HEK293 (cell line): ENCODE measurements around the gene AIFM1.

Experiments used
- CTCF ChIA-PET: fragments of 350-600 bp; formaldehyde crosslinking; extraction: SDS; loops from one replicate; lab custom pipeline; 2021; ENCODE audit warnings: antibody characterized with exemption; lab: Yijun Ruan, JAX
- POLR2A ChIA-PET: fragments of 300-600 bp; formaldehyde crosslinking; extraction: SDS; loops from one replicate; lab custom pipeline; 2020; ENCODE audit warnings: antibody characterized with exemption, inconsistent platforms; lab: Yijun Ruan, JAX
- H3K27ac ChIP-seq: fragments of 200-500 bp; sonication (Bioruptor generic); 2 replicates; pipeline ENCODE4 v1.5.1; 2014; ENCODE audit warnings: low read depth, low read length, control low read depth, inconsistent platforms; ENCODE audit errors: extremely low read depth
- H3K36me3 ChIP-seq, 2 experiments: fragments of 200-500 bp in 1 of 2; sonication (Bioruptor generic) in 1 of 2; 1 replicate in 1 of 2; 2 replicates in 1 of 2; pipeline ENCODE4 v1.5.1; 2014 to 2017; ENCODE audit warnings: inconsistent platforms in 2 of 2, low read length in 2 of 2; ENCODE audit not compliant: control insufficient read depth in 2 of 2, insufficient read depth in 1 of 2
- H3K4me1 ChIP-seq: fragments of 200-500 bp; sonication (Bioruptor generic); 2 replicates; pipeline ENCODE4 v1.5.1; 2014; ENCODE audit warnings: mild to moderate bottlenecking, low read length, inconsistent platforms; ENCODE audit not compliant: control insufficient read depth, insufficient read depth
- H3K4me3 ChIP-seq: 2 replicates; pipeline ENCODE4 v1.5.1; 2011; ENCODE audit warnings: low read depth, mild to moderate bottlenecking, control low read depth, low read length, moderate library complexity
- H3K9me3 ChIP-seq: fragments of 200-500 bp; sonication (Bioruptor generic); 2 replicates; pipeline ENCODE4 v1.5.1; 2014; ENCODE audit warnings: low read depth, low read length, inconsistent platforms; ENCODE audit not compliant: control insufficient read depth, insufficient read depth
- IKZF3 ChIP-seq: fragments of 450-650 bp; IDR thresholded peaks from 2 replicates; pipeline ENCODE4 v1.5.0; 2018; ENCODE audit warnings: missing biosample characterization, mild to moderate bottlenecking, missing genetic modification characterization, moderate library complexity
- PBX3 ChIP-seq: sonication (generic); formaldehyde crosslinking; IDR thresholded peaks from 2 replicates; pipeline ENCODE4 v1.8.1; 2022; ENCODE audit warnings: mild to moderate bottlenecking, moderate library complexity, missing genetic modification reagents
- PRDM2 ChIP-seq: fragments of 450-650 bp; formaldehyde crosslinking; IDR thresholded peaks from 2 replicates; pipeline ENCODE4 v1.5.1; 2016; ENCODE audit warnings: missing biosample characterization, missing genetic modification characterization, borderline replicate concordance
- SETDB1 ChIP-seq: IDR thresholded peaks from one replicate; pipeline ENCODE4 v1.6.1; 2017; ENCODE audit warnings: mild to moderate bottlenecking, low read length, moderate library complexity, mixed read lengths; ENCODE audit not compliant: insufficient read length
- SP2 ChIP-seq: fragments of 450-650 bp; formaldehyde crosslinking; IDR thresholded peaks from 2 replicates; pipeline ENCODE4 v1.5.1; 2016; ENCODE audit warnings: missing biosample characterization, missing genetic modification characterization
- SP7 ChIP-seq: fragments of 450-650 bp; formaldehyde crosslinking; IDR thresholded peaks from 2 replicates; pipeline ENCODE4 v1.5.1; 2016; ENCODE audit warnings: missing biosample characterization, missing genetic modification characterization
- ZBTB20 ChIP-seq: fragments of 450-650 bp; formaldehyde crosslinking; IDR thresholded peaks from 2 replicates; pipeline ENCODE4 v1.5.1; 2016; ENCODE audit warnings: missing biosample characterization, missing genetic modification characterization
- ZBTB7A ChIP-seq: fragments of 450-650 bp; formaldehyde crosslinking; IDR thresholded peaks from 2 replicates; pipeline ENCODE4 v1.5.1; 2016; ENCODE audit warnings: low read depth, missing biosample characterization, missing genetic modification characterization
- ZBTB8A ChIP-seq: fragments of 450-650 bp; formaldehyde crosslinking; IDR thresholded peaks from 2 replicates; pipeline ENCODE4 v1.5.1; 2016; ENCODE audit warnings: missing biosample characterization, missing genetic modification characterization
- ZFHX2 ChIP-seq: fragments of 450-650 bp; formaldehyde crosslinking; conservative IDR thresholded peaks from 2 replicates; pipeline ENCODE4 v1.5.1; 2016; ENCODE audit warnings: missing biosample characterization, missing genetic modification characterization
- ZNF335 ChIP-seq: fragments of 450-650 bp; formaldehyde crosslinking; conservative IDR thresholded peaks from 2 replicates; pipeline ENCODE4 v1.5.1; 2016; ENCODE audit warnings: missing biosample characterization, missing genetic modification characterization
- ZNF658 ChIP-seq: fragments of 450-650 bp; formaldehyde crosslinking; IDR thresholded peaks from 2 replicates; pipeline ENCODE4; 2016; ENCODE audit warnings: missing biosample characterization, missing genetic modification characterization
- ZNF707 ChIP-seq: fragments of 450-650 bp; formaldehyde crosslinking; IDR thresholded peaks from 2 replicates; pipeline ENCODE4 v1.5.1; 2016; ENCODE audit warnings: missing biosample characterization, missing genetic modification characterization
- ZNF76 ChIP-seq: fragments of 450-650 bp; formaldehyde crosslinking; IDR thresholded peaks from 2 replicates; pipeline ENCODE4; 2016; ENCODE audit warnings: low read depth, missing biosample characterization, missing genetic modification characterization, borderline replicate concordance
- ZXDB ChIP-seq: fragments of 450-650 bp; formaldehyde crosslinking; IDR thresholded peaks from 2 replicates; pipeline ENCODE4 v1.5.1; 2016; ENCODE audit warnings: missing biosample characterization, missing genetic modification characterization
- TF ChIP-seq, protein P1 (sequence below): fragments of 450-650 bp; IDR thresholded peaks from 2 replicates; pipeline ENCODE4 v1.5.1; 2018; ENCODE audit warnings: missing biosample characterization, mild to moderate bottlenecking, missing genetic modification characterization
- TF ChIP-seq, protein P2 (sequence below): fragments of 450-650 bp; formaldehyde crosslinking; IDR thresholded peaks from 2 replicates; pipeline ENCODE4 v1.5.1; 2016; ENCODE audit warnings: missing biosample characterization, missing genetic modification characterization

AIFM1 gene

GRCh38 chrX:130110379-130111219 lies 55.0 kb downstream of the AIFM1 start, which contains the start of gene ELF4:
TSS of gene ELF4 (minus strand) at chrX:130110497. CDS start at chrX:130081330, 29,167 bp downstream.
- peak; percentile 40 for TF ChIP-seq SP2 (tag by site-specific recombination)
- no peak for TF ChIP-seq ZNF707 (tag by site-specific recombination)
- no peak for TF ChIP-seq ZNF658 (tag by site-specific recombination)
- TF ChIP-seq, all 188 proteins: peak for 1
- ChIA-PET CTCF (interaction anchor here (0.6 kb wide), 1 partner anchor 33 kb away, joined by 3 read pairs; no protein-coding TSS in a partner anchor), POLR2A (interaction anchor here (0.7 to 2.4 kb wide), 3 partner anchors 12 to 60 kb away, joined by 3 to 7 read pairs (median 3); partner anchors contain the start of gene AIFM1)
- H3K27ac ChIP-seq: peak within 1 kb of the TSS; percentile 81
- peaks cover 3% of the 10 kb centered on the region; the same call in 1 of the 2 replicates for H3K4me1 ChIP-seq
- no peaks in the 10 kb centered on the region for H3K9me3 ChIP-seq
- H3K4me3 ChIP-seq: peak within 1 kb of the TSS; percentile 60
- no peaks in the 10 kb centered on the region for H3K36me3 ChIP-seq

- no peaks in the 10 kb centered on the region for H3K9me3 ChIP-seq
- POLR2A ChIA-PET: interaction anchor here (0.6 to 2.4 kb wide), 5 partner anchors 11 to 56 kb away, joined by 3 to 17 read pairs (median 6); partner anchors contain the start of gene AIFM1
- H3K27ac ChIP-seq: peak overlapping the region; percentile 81
- peaks cover 3% of the 10 kb centered on the region; the same call in 1 of the 2 replicates for H3K4me1 ChIP-seq
- CTCF ChIA-PET: interaction anchor here (0.6 to 2.1 kb wide), 7 partner anchors 10 to 504 kb away, joined by 3 to 9 read pairs (median 5); no protein-coding TSS in a partner anchor
- H3K4me3 ChIP-seq: peak overlapping the region; percentile 60
- H3K36me3 ChIP-seq: no peaks in the 10 kb centered on the region
- no peak for TF ChIP-seq PBX3
- TF ChIP-seq ZXDB: peak; percentile 37; the same call in 1 of the 2 replicates
- TF ChIP-seq, protein P1, sequence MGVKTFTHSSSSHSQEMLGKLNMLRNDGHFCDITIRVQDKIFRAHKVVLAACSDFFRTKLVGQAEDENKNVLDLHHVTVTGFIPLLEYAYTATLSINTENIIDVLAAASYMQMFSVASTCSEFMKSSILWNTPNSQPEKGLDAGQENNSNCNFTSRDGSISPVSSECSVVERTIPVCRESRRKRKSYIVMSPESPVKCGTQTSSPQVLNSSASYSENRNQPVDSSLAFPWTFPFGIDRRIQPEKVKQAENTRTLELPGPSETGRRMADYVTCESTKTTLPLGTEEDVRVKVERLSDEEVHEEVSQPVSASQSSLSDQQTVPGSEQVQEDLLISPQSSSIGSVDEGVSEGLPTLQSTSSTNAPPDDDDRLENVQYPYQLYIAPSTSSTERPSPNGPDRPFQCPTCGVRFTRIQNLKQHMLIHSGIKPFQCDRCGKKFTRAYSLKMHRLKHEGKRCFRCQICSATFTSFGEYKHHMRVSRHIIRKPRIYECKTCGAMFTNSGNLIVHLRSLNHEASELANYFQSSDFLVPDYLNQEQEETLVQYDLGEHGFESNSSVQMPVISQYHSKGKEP: no peak
- TF ChIP-seq IKZF3 (tag by site-specific recombination): peak; percentile 7; the same call in 1 of the 2 replicates
- peak; percentile 12; the same call in 1 of the 2 replicates for TF ChIP-seq ZBTB7A (tag by site-specific recombination)
- TF ChIP-seq, protein P2, sequence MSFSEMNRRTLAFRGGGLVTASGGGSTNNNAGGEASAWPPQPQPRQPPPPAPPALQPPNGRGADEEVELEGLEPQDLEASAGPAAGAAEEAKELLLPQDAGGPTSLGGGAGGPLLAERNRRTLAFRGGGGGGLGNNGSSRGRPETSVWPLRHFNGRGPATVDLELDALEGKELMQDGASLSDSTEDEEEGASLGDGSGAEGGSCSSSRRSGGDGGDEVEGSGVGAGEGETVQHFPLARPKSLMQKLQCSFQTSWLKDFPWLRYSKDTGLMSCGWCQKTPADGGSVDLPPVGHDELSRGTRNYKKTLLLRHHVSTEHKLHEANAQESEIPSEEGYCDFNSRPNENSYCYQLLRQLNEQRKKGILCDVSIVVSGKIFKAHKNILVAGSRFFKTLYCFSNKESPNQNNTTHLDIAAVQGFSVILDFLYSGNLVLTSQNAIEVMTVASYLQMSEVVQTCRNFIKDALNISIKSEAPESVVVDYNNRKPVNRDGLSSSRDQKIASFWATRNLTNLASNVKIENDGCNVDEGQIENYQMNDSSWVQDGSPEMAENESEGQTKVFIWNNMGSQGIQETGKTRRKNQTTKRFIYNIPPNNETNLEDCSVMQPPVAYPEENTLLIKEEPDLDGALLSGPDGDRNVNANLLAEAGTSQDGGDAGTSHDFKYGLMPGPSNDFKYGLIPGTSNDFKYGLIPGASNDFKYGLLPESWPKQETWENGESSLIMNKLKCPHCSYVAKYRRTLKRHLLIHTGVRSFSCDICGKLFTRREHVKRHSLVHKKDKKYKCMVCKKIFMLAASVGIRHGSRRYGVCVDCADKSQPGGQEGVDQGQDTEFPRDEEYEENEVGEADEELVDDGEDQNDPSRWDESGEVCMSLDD (tag by site-specific recombination): 0 out of 2 replicates have a peak, but pooled peaks have one; percentile 23
- peak; percentile 36 for TF ChIP-seq ZFHX2 (tag by site-specific recombination)
- 0 out of 2 replicates have a peak, but pooled peaks have one; percentile 49 for TF ChIP-seq ZNF76
- no peak for TF ChIP-seq SETDB1
- 0 out of 2 replicates have a peak, but pooled peaks have one; percentile 13 for TF ChIP-seq SP7 (tag by site-specific recombination)
- 0 out of 2 replicates have a peak, but pooled peaks have one; percentile 60 for TF ChIP-seq ZNF335
- peak; percentile 73 for TF ChIP-seq ZBTB8A (tag by site-specific recombination)
- TF ChIP-seq PRDM2 (tag by site-specific recombination): no peak; the same call in 1 of the 2 replicates
- TF ChIP-seq ZBTB20: peak; percentile 90
Measured at GRCh38 chrX:130109429-130110378, 55.9 kb downstream of the AIFM1 start.
